Measurements from ENCODE around the gene ACAP3. TPM values are rescaled to one million over a fixed set of nuclear protein-coding genes. Genes with fewer than 3 reads are reported as not detected.

Gene ACAP3
- total and polyA plus RNA-seq, 2 experiments from 2014 or later, result 8.1 to 31.9 TPM

DNA sequence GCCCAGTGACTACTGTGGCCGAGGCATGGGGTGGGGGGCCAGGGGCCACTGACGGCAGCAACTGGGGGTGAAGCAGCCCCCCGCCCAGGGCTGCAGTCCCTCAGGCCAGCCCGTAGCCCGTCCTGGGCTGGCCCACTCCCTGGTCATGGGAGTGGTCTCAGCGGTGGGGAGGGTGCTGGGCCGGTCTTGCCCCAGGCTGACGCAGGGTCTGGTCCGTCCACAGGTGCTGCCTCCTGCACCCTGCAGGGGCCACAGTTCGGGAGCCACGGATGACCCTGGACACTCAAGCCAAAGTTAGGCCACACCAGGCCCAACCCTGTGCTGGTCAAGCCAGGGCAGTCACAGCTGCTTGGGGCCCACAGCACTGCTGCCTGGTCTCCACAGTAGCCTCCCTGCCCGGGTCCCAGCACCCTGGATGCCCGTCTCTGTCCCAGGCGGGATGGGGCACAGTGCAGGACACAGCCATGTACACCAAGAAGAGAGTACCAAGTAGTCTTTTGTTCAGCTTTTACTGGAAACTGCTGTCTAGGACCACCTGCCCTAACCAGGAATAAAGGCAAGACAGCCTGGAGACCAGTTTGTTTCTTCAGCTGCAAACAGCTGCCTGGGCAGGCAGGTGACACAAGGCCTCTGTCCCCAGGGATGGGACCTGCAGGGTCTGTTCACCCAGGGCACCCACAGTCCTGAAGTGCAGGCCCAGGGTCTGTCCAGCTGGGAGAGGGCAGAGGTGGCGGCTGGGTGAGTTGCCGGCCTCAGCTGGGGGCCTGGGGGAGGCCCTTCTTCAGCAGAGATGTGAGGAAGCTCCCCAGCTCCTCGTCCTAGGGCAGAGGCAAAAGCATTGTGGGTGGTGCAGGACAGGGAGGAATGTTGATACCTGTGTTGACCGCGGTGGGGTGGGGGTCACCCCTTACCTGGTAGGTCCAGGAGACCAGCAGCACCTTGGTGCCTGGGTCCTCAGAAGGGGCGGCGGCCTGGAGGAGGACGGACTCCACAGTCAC lies 3.7 kb upstream of the ACAP3 start:
- Histone ChIP-seq H3K79me2 (replicated peaks; ENCODE audit: insufficient read depth) (peaks cover 9% of the 10 kb centered on the region; the same call in 1 of the 2 replicates), H2AFZ (no peak overlapping the region), H3K36me3 (ENCODE audit: insufficient read depth) (peaks cover 8% of the 10 kb centered on the region; the same call in 1 of the 2 replicates), H3K27me3 (ENCODE audit: insufficient read depth) (no peaks in the 10 kb centered on the region), H3K4me2 (no peak overlapping the region), H4K20me1 (replicated peaks; ENCODE audit: insufficient read depth) (peaks cover 13% of the 10 kb centered on the region; the same call in 1 of the 2 replicates), H3K9me2 (ENCODE audit: insufficient read depth) (no peaks in the 10 kb centered on the region), H3K4me1 (ENCODE audit: insufficient read depth) (peaks cover 4% of the 10 kb centered on the region; the same call in 1 of the 2 replicates), H3K27ac (ENCODE audit: low read depth) (no peak overlapping the region), H3F3A (replicated peaks; ENCODE audit: low read depth) (peaks cover 19% of the 10 kb centered on the region), H3K4me3 (no peak overlapping the region)
- Mint-ChIP-seq H3K4me1 (peaks cover 21% of the 10 kb centered on the region), H3K4me3 (no peak overlapping the region), H3K36me3 (ENCODE audit: low read depth) (peaks cover 36% of the 10 kb centered on the region), H3K27me3 (ENCODE audit: insufficient read depth, low read depth, poor library complexity) (peaks cover 27% of the 10 kb centered on the region), H3K27ac (no peak overlapping the region), H3K9me3 (no peaks in the 10 kb centered on the region; the same call in 2 of the 3 replicates)
- no peak for ATAC-seq
- DNase-seq (ENCODE audit: low spot score), result no peak
- no peak for TF ChIP-seq STAT1 (IDR thresholded peaks at IDR 0.05; ENCODE audit: unreplicated experiment)
- TF ChIP-seq EZH2phosphoT487 (IDR thresholded peaks at IDR 0.05; ENCODE audit: unreplicated experiment), result no peak
- TF ChIP-seq POLR2AphosphoS5 (IDR thresholded peaks at IDR 0.05; ENCODE audit: low read depth), result no peak
- TF ChIP-seq, protein P1, sequence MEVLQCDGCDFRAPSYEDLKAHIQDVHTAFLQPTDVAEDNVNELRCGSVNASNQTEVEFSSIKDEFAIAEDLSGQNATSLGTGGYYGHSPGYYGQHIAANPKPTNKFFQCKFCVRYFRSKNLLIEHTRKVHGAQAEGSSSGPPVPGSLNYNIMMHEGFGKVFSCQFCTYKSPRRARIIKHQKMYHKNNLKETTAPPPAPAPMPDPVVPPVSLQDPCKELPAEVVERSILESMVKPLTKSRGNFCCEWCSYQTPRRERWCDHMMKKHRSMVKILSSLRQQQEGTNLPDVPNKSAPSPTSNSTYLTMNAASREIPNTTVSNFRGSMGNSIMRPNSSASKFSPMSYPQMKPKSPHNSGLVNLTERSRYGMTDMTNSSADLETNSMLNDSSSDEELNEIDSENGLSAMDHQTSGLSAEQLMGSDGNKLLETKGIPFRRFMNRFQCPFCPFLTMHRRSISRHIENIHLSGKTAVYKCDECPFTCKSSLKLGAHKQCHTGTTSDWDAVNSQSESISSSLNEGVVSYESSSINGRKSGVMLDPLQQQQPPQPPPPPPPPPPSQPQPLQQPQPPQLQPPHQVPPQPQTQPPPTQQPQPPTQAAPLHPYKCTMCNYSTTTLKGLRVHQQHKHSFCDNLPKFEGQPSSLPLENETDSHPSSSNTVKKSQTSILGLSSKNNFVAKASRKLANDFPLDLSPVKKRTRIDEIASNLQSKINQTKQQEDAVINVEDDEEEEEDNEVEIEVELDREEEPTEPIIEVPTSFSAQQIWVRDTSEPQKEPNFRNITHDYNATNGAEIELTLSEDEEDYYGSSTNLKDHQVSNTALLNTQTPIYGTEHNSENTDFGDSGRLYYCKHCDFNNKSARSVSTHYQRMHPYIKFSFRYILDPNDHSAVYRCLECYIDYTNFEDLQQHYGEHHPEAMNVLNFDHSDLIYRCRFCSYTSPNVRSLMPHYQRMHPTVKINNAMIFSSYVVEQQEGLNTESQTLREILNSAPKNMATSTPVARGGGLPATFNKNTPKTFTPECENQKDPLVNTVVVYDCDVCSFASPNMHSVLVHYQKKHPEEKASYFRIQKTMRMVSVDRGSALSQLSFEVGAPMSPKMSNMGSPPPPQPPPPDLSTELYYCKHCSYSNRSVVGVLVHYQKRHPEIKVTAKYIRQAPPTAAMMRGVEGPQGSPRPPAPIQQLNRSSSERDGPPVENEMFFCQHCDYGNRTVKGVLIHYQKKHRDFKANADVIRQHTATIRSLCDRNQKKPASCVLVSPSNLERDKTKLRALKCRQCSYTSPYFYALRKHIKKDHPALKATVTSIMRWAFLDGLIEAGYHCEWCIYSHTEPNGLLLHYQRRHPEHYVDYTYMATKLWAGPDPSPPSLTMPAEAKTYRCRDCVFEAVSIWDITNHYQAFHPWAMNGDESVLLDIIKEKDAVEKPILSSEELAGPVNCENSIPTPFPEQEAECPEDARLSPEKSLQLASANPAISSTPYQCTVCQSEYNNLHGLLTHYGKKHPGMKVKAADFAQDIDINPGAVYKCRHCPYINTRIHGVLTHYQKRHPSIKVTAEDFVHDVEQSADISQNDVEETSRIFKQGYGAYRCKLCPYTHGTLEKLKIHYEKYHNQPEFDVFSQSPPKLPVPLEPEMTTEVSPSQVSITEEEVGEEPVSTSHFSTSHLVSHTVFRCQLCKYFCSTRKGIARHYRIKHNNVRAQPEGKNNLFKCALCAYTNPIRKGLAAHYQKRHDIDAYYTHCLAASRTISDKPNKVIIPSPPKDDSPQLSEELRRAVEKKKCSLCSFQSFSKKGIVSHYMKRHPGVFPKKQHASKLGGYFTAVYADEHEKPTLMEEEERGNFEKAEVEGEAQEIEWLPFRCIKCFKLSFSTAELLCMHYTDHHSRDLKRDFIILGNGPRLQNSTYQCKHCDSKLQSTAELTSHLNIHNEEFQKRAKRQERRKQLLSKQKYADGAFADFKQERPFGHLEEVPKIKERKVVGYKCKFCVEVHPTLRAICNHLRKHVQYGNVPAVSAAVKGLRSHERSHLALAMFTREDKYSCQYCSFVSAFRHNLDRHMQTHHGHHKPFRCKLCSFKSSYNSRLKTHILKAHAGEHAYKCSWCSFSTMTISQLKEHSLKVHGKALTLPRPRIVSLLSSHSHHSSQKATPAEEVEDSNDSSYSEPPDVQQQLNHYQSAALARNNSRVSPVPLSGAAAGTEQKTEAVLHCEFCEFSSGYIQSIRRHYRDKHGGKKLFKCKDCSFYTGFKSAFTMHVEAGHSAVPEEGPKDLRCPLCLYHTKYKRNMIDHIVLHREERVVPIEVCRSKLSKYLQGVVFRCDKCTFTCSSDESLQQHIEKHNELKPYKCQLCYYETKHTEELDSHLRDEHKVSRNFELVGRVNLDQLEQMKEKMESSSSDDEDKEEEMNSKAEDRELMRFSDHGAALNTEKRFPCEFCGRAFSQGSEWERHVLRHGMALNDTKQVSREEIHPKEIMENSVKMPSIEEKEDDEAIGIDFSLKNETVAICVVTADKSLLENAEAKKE (CRISPR knock-in tag; IDR thresholded peaks at IDR 0.05), result no peak
- TF ChIP-seq EZH2 (IDR thresholded peaks at IDR 0.05; ENCODE audit: low read depth, unreplicated experiment), result no peak
- TF ChIP-seq, protein P2, sequence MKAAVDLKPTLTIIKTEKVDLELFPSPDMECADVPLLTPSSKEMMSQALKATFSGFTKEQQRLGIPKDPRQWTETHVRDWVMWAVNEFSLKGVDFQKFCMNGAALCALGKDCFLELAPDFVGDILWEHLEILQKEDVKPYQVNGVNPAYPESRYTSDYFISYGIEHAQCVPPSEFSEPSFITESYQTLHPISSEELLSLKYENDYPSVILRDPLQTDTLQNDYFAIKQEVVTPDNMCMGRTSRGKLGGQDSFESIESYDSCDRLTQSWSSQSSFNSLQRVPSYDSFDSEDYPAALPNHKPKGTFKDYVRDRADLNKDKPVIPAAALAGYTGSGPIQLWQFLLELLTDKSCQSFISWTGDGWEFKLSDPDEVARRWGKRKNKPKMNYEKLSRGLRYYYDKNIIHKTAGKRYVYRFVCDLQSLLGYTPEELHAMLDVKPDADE (IDR thresholded peaks at IDR 0.05), result no peak
- TF ChIP-seq ZNF114 (CRISPR knock-in tag; IDR thresholded peaks at IDR 0.05), result no peak
- no peak for TF ChIP-seq JUNB (IDR thresholded peaks at IDR 0.05; ENCODE audit: unreplicated experiment)
- TF ChIP-seq CREB1 (CRISPR knock-in tag; IDR thresholded peaks at IDR 0.05; ENCODE audit: low read depth), result no peak
- TF ChIP-seq, protein P3, sequence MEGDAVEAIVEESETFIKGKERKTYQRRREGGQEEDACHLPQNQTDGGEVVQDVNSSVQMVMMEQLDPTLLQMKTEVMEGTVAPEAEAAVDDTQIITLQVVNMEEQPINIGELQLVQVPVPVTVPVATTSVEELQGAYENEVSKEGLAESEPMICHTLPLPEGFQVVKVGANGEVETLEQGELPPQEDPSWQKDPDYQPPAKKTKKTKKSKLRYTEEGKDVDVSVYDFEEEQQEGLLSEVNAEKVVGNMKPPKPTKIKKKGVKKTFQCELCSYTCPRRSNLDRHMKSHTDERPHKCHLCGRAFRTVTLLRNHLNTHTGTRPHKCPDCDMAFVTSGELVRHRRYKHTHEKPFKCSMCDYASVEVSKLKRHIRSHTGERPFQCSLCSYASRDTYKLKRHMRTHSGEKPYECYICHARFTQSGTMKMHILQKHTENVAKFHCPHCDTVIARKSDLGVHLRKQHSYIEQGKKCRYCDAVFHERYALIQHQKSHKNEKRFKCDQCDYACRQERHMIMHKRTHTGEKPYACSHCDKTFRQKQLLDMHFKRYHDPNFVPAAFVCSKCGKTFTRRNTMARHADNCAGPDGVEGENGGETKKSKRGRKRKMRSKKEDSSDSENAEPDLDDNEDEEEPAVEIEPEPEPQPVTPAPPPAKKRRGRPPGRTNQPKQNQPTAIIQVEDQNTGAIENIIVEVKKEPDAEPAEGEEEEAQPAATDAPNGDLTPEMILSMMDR (conservative IDR thresholded peaks at IDR 0.05; ENCODE audit: low read depth in 2 of 2), result no peak
- TF ChIP-seq, protein P4, sequence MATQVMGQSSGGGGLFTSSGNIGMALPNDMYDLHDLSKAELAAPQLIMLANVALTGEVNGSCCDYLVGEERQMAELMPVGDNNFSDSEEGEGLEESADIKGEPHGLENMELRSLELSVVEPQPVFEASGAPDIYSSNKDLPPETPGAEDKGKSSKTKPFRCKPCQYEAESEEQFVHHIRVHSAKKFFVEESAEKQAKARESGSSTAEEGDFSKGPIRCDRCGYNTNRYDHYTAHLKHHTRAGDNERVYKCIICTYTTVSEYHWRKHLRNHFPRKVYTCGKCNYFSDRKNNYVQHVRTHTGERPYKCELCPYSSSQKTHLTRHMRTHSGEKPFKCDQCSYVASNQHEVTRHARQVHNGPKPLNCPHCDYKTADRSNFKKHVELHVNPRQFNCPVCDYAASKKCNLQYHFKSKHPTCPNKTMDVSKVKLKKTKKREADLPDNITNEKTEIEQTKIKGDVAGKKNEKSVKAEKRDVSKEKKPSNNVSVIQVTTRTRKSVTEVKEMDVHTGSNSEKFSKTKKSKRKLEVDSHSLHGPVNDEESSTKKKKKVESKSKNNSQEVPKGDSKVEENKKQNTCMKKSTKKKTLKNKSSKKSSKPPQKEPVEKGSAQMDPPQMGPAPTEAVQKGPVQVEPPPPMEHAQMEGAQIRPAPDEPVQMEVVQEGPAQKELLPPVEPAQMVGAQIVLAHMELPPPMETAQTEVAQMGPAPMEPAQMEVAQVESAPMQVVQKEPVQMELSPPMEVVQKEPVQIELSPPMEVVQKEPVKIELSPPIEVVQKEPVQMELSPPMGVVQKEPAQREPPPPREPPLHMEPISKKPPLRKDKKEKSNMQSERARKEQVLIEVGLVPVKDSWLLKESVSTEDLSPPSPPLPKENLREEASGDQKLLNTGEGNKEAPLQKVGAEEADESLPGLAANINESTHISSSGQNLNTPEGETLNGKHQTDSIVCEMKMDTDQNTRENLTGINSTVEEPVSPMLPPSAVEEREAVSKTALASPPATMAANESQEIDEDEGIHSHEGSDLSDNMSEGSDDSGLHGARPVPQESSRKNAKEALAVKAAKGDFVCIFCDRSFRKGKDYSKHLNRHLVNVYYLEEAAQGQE (IDR thresholded peaks at IDR 0.05; ENCODE audit: unreplicated experiment), result no peak
- no peak for TF ChIP-seq NANOG (IDR thresholded peaks at IDR 0.05; ENCODE audit: borderline replicate concordance)
- TF ChIP-seq ZNF331 (CRISPR knock-in tag; IDR thresholded peaks at IDR 0.05; ENCODE audit: low read depth), result no peak

Data from GM23338 (cell line).